Activated CD4-positive, alpha-beta T cell treated with anti-CD3 and anti-CD28 coated beads, Interleukin-2, amount 10 ng/mL, durations not matched to agents 7 days and 5 days (primary cell): ENCODE data around the gene CYP4Z1. TPM values are rescaled to one million over a fixed set of nuclear protein-coding genes. Genes with fewer than 3 reads are reported as not detected.
"Not testable (repeated sequence)": the region's sequence is repeated elsewhere in the genome, so short reads cannot be mapped to it uniquely, and the experiment has no call there.

ENCODE experiments used
- CTCF ChIA-PET: fragments of 350-600 bp; sonication (Branson Sonifier 250); formaldehyde crosslinking; loops from one replicate; lab custom pipeline; 2021; ENCODE audit warnings: antibody characterized with exemption; lab: Charles Lee
- POLR2A ChIA-PET: fragments of 350-600 bp; sonication (Branson Sonifier 250); formaldehyde crosslinking; loops from one replicate; lab custom pipeline; 2021; ENCODE audit warnings: antibody characterized with exemption; lab: Charles Lee
- DNase-seq: peaks from one replicate; pipeline ENCODE4 v3.0.0-alpha.2; 2020
- H3K27ac Mint-ChIP-seq: one replicate; pipeline ENCODE4 v1.8.0; 2021; ENCODE audit warnings: mild to moderate bottlenecking, moderate library complexity, mixed read lengths
- H3K27me3 Mint-ChIP-seq: one replicate; pipeline ENCODE4 v1.8.0; 2021; ENCODE audit warnings: mixed read lengths
- H3K36me3 Mint-ChIP-seq: one replicate; pipeline ENCODE4 v1.8.0; 2021; ENCODE audit warnings: low read depth, mixed read lengths
- H3K4me1 Mint-ChIP-seq: one replicate; pipeline ENCODE4 v1.8.0; 2021; ENCODE audit warnings: mixed read lengths
- H3K4me3 Mint-ChIP-seq: one replicate; pipeline ENCODE4 v1.8.0; 2021; ENCODE audit warnings: mild to moderate bottlenecking, moderate library complexity, mixed read lengths
- H3K9me3 Mint-ChIP-seq: one replicate; pipeline ENCODE4 v1.8.0; 2021; ENCODE audit warnings: mixed read lengths
- total RNA-seq, 2 experiments: library from RNA; stranded (reverse); gene quantifications; one replicate each; pipeline ENCODE4 v1.2.3, GENCODE V29; 2021

CYP4Z1 gene, protein sequence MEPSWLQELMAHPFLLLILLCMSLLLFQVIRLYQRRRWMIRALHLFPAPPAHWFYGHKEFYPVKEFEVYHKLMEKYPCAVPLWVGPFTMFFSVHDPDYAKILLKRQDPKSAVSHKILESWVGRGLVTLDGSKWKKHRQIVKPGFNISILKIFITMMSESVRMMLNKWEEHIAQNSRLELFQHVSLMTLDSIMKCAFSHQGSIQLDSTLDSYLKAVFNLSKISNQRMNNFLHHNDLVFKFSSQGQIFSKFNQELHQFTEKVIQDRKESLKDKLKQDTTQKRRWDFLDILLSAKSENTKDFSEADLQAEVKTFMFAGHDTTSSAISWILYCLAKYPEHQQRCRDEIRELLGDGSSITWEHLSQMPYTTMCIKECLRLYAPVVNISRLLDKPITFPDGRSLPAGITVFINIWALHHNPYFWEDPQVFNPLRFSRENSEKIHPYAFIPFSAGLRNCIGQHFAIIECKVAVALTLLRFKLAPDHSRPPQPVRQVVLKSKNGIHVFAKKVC
- total RNA-seq, result not detected

DNA sequence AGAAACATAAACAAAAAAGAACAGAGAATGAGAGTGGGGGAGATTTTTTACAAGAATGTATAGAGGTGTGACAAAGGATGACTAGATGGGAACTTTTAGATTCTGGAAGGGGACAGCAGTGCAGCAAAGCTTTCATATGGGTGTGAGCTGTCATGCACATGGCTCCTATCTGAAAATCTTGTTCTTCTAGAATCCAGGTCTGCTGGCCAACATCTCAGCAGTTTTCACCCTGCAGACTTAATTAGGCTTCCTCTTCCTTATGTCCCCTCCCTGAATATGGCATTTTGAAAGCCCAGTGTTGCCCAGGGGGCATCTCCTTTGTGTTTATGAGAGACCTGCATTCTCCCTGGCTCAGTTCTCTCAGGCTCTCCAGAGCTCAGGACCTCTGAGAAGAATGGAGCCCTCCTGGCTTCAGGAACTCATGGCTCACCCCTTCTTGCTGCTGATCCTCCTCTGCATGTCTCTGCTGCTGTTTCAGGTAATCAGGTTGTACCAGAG is at the start of gene CYP4Z1:
CYP4Z1 (plus strand) TSS at position 135 of the 498 bp plus-strand sequence; CDS start at position 395, 260 bp downstream.
- Mint-ChIP-seq H3K9me3 (no peaks in the 10 kb centered on the region), H3K4me3 (no peak within 1 kb of the TSS), H3K36me3 (no peaks in the 10 kb centered on the region), H3K27ac (no peak within 1 kb of the TSS), H3K27me3 (peaks cover 33% of the 10 kb centered on the region), H3K4me1 (no peaks in the 10 kb centered on the region)
- DNase-seq, result no peak
- ChIA-PET CTCF (no interaction called here), POLR2A (no interaction called here)

DNA sequence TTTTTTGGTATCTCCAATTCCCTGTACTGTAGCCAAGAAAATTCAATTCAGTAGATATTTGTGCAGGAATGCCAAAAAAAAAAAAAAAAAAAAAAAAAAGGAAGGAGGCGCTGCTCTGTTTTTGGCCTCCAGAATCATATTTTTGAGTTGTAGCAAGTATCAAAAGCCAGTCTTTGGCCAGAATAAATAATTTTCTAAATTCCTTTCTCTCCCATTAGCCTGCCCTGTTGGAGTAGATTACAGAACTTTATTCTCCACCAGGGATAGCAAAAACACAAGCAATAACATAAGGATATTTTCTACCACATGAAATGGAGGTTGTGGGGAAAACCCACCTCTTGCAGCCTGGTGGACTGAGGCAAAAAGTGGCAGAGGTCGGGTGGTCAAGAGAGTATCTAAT is 46.0 kb upstream of the CYP4Z1 start:
- H3K27me3 Mint-ChIP-seq, result peaks cover 37% of the 10 kb centered on the region
- H3K4me3 Mint-ChIP-seq, result no peak overlapping the region
- H3K36me3 Mint-ChIP-seq, result no peaks in the 10 kb centered on the region
- no peaks in the 10 kb centered on the region for H3K9me3 Mint-ChIP-seq
- no peak for DNase-seq
- ChIA-PET CTCF (no interaction called here), POLR2A (no interaction called here)
- no peaks in the 10 kb centered on the region for H3K4me1 Mint-ChIP-seq
- no peak overlapping the region for H3K27ac Mint-ChIP-seq

DNA sequence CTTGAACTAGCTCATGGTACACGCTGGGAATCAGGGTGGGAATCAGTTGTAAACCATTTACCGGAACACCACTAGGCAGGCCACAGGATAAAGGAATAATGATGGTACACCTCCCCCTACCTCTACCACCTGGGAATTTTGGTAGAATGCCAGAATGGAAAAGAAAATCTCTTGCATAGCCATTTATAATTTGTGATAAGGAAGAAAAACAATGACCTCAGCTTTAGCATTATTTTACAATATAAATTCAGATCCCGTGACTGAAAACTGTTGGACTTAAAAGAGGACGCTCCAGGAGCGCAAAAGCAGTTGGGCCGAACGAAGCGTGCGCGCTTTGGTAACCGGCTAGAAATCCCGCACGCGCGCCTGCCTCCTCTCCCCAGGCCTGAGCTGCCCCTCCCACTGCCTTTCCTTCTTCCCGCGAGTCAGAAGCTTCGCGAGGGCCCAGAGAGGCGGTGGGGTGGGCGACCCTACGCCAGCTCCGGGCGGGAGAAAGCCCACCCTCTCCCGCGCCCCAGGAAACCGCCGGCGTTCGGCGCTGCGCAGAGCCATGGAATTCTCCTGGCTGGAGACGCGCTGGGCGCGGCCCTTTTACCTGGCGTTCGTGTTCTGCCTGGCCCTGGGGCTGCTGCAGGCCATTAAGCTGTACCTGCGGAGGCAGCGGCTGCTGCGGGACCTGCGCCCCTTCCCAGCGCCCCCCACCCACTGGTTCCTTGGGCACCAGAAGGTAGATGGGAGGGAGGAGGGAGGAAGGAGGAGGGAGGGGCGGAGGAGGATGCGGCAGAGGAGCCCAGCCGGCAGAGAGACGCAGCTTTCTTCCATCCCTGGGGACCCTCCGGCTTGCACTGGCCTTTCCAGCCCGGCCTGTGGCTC is 43.5 kb upstream of the CYP4Z1 start, which contains the start of gene CYP4X1:
CYP4X1 (plus strand) TSS at position 402 of the 873 bp plus-strand sequence; CDS start at position 551, 149 bp downstream.
- CTCF ChIA-PET, result no interaction called here

DNA sequence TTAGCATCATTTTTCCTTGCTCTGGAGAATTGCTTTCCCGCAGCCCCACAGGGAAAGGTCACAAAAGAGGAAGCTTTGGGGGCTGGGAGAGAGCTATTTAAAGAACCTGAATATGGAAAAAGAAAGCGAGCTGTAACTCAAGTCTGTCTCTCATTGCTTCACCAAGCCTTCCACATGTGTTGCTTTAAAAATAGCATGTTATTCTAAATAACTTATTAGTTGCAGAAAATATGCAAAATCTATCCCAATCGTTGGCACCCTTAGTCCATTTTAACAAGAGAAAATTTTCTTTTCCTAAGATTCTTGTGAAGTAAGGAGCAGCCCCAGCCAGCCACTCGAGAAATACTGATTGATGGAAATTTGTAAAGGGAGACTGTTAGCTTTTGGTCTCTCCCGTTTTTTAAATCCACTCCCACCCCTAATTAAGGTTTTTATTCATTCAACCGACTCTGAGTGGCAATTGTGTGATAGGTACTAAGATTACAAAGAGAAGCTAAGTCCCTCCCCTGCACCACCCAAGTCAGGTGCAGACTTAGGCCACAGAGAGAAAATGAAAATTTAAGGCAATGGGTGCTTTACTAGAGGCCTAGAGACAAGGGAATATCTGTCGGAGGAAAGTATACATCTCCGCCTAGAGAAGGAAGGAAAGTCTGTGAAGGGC is 42.8 kb upstream of the CYP4Z1 start:
- ChIA-PET POLR2A (no interaction called here), CTCF (no interaction called here)
- no peaks in the 10 kb centered on the region for H3K4me1 Mint-ChIP-seq

More for the DNA sequence above, 43.5 kb upstream of the CYP4Z1 start, which contains the start of gene CYP4X1:
- Mint-ChIP-seq H3K4me1 (no peaks in the 10 kb centered on the region), H3K27me3 (peaks cover 35% of the 10 kb centered on the region), H3K9me3 (no peaks in the 10 kb centered on the region), H3K27ac (no peak within 1 kb of the TSS), H3K36me3 (no peaks in the 10 kb centered on the region), H3K4me3 (no peak within 1 kb of the TSS)
- DNase-seq, result no peak
- POLR2A ChIA-PET, result no interaction called here

DNA sequence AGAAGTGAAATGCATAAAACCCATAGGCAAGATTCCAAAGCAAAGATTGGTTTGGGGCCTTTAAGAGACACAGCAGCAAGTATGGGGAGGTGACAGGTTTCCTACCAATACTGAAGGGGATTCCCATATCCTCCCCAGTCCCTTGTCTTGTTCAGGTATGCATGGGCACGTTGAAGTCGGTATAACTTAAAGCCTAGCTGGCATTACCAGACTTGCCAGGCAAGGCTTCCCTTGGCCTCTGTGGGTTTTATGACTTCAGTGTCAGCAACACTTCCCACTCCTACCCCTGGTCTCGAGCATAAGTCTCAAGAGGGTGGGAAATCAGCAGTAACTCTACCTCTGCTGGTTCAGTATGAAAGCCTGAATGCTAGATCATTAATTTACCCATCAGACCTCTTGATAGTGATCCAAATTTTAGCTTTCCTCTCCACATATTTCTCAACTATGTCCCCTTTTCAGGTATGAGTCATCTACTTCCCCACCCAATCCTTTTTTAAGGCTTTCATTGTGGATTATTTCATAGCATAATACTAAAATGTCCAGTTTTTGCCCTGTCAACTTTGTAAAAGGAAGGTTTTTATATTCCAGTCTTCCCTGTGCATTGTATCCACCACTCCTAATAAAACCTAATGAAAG is 36.7 kb upstream of the CYP4Z1 start:
- Mint-ChIP-seq H3K4me1 (no peaks in the 10 kb centered on the region), H3K27ac (no peak overlapping the region), H3K27me3 (peaks cover 19% of the 10 kb centered on the region), H3K36me3 (no peaks in the 10 kb centered on the region), H3K4me3 (no peak overlapping the region), H3K9me3 (no peaks in the 10 kb centered on the region)
- CTCF ChIA-PET, result no interaction called here
- DNase-seq, result no peak
- POLR2A ChIA-PET, result no interaction called here

More for the DNA sequence above, 42.8 kb upstream of the CYP4Z1 start:
- Mint-ChIP-seq H3K27ac (no peak overlapping the region), H3K9me3 (no peaks in the 10 kb centered on the region), H3K36me3 (no peaks in the 10 kb centered on the region), H3K27me3 (peaks cover 35% of the 10 kb centered on the region), H3K4me3 (no peak overlapping the region)
- no peak for DNase-seq

DNA sequence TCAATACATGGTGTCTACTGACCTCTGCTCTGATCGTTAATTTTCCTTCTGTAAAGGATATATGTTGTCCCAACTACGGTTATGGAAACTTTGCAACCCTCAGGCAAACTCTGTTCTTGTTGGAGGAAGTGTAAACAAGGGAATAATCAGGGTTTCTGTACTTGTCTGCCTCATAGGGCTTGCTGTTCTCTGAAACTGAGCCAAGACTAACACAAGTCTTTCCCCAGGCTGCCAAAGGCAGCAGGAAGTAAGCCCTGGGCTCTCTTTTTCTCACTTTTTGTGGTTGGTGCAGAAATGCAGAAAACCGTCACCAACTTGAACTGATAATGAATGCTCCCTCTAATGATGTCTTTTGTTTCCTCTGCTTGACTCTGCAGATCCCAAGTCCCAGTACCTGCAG is 36.0 kb upstream of the CYP4Z1 start:
- H3K9me3 Mint-ChIP-seq, result no peaks in the 10 kb centered on the region
- no peak for DNase-seq
- peaks cover 13% of the 10 kb centered on the region for H3K27me3 Mint-ChIP-seq
- no peaks in the 10 kb centered on the region for H3K36me3 Mint-ChIP-seq
- POLR2A ChIA-PET, result no interaction called here
- no peak overlapping the region for H3K27ac Mint-ChIP-seq
- CTCF ChIA-PET, result no interaction called here
- H3K4me1 Mint-ChIP-seq, result no peaks in the 10 kb centered on the region
- no peak overlapping the region for H3K4me3 Mint-ChIP-seq

DNA sequence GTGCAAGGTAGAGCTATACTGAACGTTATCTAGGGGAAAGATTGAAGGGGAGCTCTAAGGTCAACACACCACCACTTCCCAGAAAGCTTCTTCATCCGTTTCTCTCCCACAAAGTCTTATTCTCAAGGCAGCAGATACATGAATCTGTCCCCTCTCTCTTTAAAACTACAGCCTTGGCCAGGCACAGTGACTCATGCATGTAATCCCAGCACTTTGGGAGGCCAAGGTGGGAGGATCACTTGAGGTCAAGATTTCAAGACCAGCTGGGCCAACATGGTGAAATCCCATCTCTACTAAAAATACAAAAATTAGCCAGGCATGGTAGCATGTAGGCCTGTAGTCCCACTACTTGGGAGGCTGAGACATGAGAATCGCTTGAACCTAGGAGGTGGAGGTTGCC is 35.4 kb upstream of the CYP4Z1 start:
- Mint-ChIP-seq H3K9me3 (no peaks in the 10 kb centered on the region), H3K4me1 (no peaks in the 10 kb centered on the region), H3K4me3 (no peak overlapping the region), H3K36me3 (no peaks in the 10 kb centered on the region), H3K27me3 (peaks cover 13% of the 10 kb centered on the region), H3K27ac (no peak overlapping the region)
- ChIA-PET POLR2A (no interaction called here), CTCF (no interaction called here)
- DNase-seq, result no peak

DNA sequence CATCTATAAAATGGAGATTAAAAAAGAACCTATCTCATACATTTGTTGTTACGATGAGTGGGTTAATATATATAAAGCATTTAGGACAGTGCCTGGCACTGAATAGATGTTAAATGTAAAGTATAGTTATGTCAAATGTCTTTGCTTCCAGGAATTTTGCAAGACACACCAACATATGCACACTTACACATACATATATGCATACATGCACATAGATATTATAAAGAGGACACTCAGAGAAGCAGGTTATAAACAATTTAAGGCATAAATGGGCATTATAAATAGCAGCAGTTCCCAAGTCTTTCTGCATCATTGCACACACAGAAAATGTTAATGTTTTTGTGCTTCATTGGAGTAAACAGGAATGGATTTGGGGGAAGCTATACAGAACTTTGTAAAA is 30.3 kb upstream of the CYP4Z1 start:
- DNase-seq, result no peak
- ChIA-PET CTCF (interaction anchor here (0.7 kb wide), 1 partner anchor 27 kb away, joined by 3 read pairs; no protein-coding TSS in a partner anchor), POLR2A (no interaction called here)
- Mint-ChIP-seq H3K27me3 (peaks cover 14% of the 10 kb centered on the region), H3K9me3 (no peaks in the 10 kb centered on the region), H3K27ac (no peak overlapping the region), H3K4me1 (no peaks in the 10 kb centered on the region), H3K4me3 (no peak overlapping the region), H3K36me3 (no peaks in the 10 kb centered on the region)

DNA sequence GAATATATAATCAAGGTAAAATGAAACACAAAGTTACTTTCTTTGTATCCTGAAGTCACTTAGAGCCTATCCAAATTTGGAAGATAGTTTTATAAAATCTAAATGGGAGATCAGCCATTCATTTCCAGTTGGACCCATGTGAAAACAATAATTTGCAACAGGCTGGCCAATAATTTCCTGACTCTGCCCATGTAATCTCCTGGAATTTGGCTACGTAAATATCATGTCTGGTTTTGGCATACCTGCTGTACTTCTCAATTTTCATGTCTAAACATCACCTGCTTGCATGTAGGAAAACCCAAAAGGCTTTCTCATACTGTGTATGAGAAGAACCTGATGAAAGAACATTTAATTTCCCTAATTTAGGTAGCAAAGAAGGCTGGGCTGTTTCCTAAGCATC is 7.7 kb upstream of the CYP4Z1 start:
- no peaks in the 10 kb centered on the region for H3K36me3 Mint-ChIP-seq

DNA sequence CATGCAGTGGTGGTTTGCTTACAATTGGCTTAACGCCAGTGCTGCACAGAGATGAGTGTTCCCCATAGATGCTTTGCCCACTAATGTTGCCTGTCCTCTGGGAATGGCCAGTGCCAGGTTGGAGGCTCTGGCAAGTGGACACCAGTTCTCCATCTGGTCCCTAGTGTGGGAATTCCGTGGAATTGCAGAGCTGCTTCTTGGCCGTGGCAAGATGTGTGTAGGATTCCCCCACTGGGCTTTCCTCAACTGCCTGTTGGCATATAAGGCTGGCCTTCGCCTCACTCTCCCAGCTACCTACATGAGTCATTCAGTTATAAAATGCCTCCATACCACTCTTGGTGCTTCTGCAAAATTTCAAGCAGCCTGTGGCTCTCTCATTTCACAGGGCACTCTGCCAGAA is 2.0 kb downstream of the CYP4Z1 start:
- DNase-seq, H3K27ac Mint-ChIP-seq, H3K36me3 Mint-ChIP-seq, POLR2A ChIA-PET, H3K4me1 Mint-ChIP-seq, CTCF ChIA-PET, H3K4me3 Mint-ChIP-seq, H3K9me3 Mint-ChIP-seq: not testable (repeated sequence)
- peaks cover 27% of the 10 kb centered on the region for H3K27me3 Mint-ChIP-seq

More for the DNA sequence above, 7.7 kb upstream of the CYP4Z1 start:
- H3K27me3 Mint-ChIP-seq, result peaks cover 29% of the 10 kb centered on the region
- no peak overlapping the region for H3K4me3 Mint-ChIP-seq
- ChIA-PET CTCF (no interaction called here), POLR2A (no interaction called here)
- H3K27ac Mint-ChIP-seq, result no peak overlapping the region
- no peaks in the 10 kb centered on the region for H3K9me3 Mint-ChIP-seq
- no peak for DNase-seq
- no peaks in the 10 kb centered on the region for H3K4me1 Mint-ChIP-seq

DNA sequence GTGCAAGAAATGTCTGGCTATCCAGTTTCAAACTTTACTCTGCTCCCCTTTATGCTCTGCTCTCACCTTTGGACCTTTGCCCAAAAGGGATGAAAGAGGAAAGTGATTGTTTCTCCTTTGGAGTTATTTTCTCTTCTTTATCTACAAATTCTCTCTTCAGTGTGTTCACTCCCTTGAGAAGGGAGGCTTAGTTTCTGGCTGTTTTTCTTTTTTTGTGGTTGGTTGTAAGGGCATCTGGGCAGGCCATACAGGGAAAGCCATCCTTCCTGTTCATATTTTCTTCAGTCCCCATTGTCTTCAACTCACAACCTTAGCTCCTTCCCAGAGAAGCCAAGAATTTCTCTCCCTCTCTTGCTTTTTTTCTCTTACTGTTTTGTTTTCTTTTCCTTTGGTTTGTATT is 2.5 kb downstream of the CYP4Z1 start:
- POLR2A ChIA-PET, H3K9me3 Mint-ChIP-seq: not testable (repeated sequence)

DNA sequence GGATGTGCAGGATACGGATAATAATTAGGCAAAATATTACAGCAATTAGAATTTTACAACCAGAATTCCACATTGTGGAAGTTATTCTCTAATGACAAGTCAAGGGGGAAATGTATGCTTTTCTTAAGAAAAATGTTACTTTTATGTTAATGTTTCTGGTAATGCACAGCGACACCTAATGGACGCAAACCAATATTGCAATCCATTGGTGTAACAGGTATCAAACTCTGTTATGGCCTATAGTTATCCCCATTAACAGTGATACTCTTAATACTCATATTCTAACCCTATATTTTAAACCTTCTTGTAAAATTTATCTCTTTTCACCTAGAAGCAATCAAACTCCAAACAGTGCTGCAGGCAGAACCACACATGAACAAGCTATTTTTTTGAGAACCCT is 22.3 kb downstream of the CYP4Z1 start:
- H3K27ac Mint-ChIP-seq, H3K4me3 Mint-ChIP-seq, H3K9me3 Mint-ChIP-seq, H3K27me3 Mint-ChIP-seq, CTCF ChIA-PET, H3K4me1 Mint-ChIP-seq, H3K36me3 Mint-ChIP-seq, POLR2A ChIA-PET: not testable (repeated sequence)
- peak; percentile 60 for DNase-seq

More for the DNA sequence above, 2.5 kb downstream of the CYP4Z1 start:
- H3K27ac Mint-ChIP-seq, H3K4me1 Mint-ChIP-seq, DNase-seq, CTCF ChIA-PET, H3K36me3 Mint-ChIP-seq, H3K4me3 Mint-ChIP-seq: not testable (repeated sequence)
- peaks cover 26% of the 10 kb centered on the region for H3K27me3 Mint-ChIP-seq
